Iris pigment epithelial cell (primary cell): Measurements from ENCODE around the gene MC4R.

Experiments
- DNase-seq: peaks from one replicate; pipeline ENCODE4 v3.0.0-alpha.2; 2011; ENCODE audit warnings: low read depth

MC4R gene

DNA sequence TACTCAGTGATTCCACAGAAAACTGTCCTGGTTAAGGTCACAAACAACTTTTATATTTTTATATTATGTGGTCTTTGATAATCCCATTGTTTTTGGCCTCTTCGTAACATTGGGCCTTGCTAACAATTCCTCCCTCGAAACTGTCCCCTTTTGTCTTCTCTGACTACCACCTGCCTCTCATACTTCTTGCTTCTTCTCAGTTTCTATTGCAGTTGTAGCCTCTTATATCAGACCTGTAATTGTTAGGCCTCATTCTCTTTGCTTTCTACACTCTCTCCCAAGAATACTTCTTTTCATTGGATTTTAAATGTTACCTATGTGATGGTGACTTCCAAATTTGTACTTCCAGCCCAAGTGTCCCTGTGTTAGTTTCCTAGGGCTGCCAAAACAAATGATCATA is 44.7 kb downstream of the MC4R start:
- DNase-seq, result no peak

DNA sequence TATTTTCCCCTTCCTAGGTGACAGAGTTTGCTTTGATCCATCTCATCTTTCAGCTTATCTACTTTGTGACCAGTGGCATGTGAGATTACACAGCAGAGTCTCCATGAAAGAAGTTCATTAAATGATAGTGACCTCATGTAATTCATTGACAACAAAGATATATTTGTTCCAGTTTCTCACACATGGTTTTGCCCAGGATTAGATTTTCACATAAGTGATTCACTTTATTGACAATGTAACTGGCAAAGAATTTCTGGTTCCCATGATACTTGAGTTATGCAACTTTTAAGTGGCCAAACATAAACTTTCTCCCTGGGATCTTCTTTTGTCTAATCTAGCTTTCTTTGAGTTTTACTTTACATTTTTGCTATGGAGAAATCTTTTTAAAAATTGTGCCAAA is 50.0 kb downstream of the MC4R start:
- peak; percentile 14 for DNase-seq
